ENCODE measurements around the gene NUMB.

- no peak for TF ChIP-seq CTCF (IDR thresholded peaks at IDR 0.05)
- no peak for TF ChIP-seq POLR2A (IDR thresholded peaks at IDR 0.05)
These were observed 98.9 kb downstream of the NUMB start for GRCh38 chr14:73359445-73359844.
